SH-SY5Y (cell line): Measurements from ENCODE around the gene METTL25.

Source experiments
- GATA2 ChIP-seq: IDR thresholded peaks from 2 replicates; pipeline ENCODE4 v1.6.1; 2011; ENCODE audit warnings: mild to moderate bottlenecking, low read depth, low read length
- GATA3 ChIP-seq: IDR thresholded peaks from 2 replicates; pipeline ENCODE4 v1.6.1; 2011; ENCODE audit warnings: low read depth, mild to moderate bottlenecking, low read length, moderate library complexity

DNA sequence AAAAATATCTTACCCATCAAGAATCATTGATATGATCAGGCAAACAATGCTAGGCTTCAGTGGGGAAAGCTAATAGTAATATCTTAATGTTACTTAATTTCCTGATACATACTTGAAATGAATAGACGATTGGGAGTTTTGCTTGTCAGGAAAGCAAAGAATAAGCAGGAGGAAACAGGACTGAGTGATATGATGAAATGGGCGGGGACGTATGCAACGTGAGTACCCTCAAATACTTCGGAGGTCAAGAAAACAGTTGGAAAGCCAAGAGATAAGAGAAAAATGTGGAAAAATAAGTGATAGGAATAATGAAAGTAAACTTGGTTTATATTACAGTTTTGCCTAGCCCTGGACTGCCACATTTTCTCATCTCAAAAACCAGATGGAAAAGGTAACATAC is 49.2 kb downstream of the METTL25 start:
- TF ChIP-seq GATA3 (no peak), GATA2 (no peak)
